ENCODE data around the gene EFNB2. TPM values are rescaled to one million over a fixed set of nuclear protein-coding genes. Genes with fewer than 3 reads are reported as not detected.

Gene EFNB2
- total RNA-seq, 2 experiments from 2014 or later, result 0.14 TPM; not detected in 1

DNA sequence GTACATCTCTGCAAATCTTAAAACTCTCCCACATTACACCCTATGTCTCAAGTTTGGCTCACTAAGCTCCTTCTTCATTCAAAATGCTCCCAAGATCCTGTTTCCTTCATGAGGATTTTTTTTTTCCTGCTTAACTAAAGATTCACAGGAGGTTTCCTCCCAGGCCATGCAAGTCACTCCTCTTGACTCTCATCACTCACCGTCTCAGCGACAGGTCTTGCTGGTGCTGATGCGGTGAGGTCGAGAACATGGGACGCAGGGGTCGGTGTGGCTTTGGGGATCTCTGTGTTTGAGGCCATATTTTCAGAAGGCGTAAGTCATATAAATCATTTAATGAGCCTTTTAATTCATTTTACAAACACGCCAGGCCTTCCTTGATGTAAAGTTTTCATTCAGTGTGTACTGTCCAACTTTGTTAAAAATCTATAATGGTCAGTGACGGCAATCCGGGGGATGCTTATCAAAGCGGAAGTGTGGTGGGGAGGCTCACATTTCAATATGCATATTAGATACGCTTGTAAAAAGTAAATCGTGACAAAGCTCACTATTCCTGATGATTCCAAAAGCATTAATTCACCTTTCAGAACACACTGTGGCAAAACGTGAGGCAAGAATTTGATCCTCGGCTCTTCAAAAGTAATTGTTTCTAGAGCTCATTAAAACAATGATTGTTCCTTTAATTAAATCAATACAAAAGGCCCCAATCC is 20.4 kb downstream of the EFNB2 start:
- Mint-ChIP-seq H3K27me3 (peaks cover 23% of the 10 kb centered on the region), H3K36me3 (no peaks in the 10 kb centered on the region), H3K4me3 (no peak overlapping the region), H3K4me1 (no peaks in the 10 kb centered on the region), H3K27ac (no peak overlapping the region), H3K9me3 (ENCODE audit: low read depth) (no peaks in the 10 kb centered on the region)
- DNase-seq (no peak), ATAC-seq (no peak)
- CTCF ChIA-PET, result no interaction called here

DNA sequence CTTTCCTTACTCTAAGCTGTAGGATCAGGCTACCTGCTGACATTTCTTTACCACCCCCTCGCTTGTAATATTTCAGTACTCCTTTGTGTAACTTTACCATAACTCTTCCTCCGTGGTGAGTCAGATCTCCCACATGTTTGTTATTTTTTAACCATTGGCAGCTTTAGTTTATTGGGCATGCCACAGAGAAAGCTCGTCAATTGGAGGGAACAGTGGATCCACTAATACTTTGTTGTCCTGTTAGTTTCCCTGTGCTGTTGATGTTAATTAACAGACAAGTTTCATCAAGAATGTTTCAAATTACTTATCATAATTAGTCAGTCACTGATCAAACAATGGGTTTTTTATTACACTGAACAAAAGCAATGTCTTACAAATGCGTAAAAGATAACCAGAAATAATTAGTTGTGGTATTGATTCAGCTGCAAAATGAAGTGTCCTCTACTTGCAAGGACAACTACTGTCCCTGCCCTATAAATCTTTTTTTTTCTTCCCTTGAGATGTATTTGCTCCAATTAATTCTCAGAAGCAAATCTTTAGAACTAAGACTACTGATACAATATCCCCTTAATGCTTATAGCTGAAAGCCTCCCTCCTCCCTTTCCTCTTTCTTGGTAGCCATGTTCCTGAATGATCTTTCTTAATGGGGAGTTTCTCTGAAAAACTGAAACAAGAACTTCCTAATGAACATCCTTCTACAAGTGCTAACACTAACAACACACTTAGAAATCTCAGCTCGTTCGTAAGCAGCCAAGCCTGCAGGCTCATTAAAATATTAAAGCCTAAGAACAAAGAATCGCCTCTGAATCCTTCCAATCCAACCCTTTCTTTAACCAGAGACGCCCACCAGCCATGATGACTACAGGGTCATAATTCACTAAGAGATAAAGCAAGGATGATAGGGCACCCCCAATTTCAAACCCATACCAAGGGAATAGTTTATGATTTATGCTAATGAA is 22.2 kb downstream of the EFNB2 start:
- CTCF ChIA-PET, result interaction anchor here (1.2 kb wide), 2 partner anchors 11 to 23 kb away, joined by 3 to 4 read pairs; no protein-coding TSS in a partner anchor
- Mint-ChIP-seq H3K4me1 (no peaks in the 10 kb centered on the region), H3K4me3 (no peak overlapping the region), H3K27me3 (peaks cover 26% of the 10 kb centered on the region), H3K36me3 (no peaks in the 10 kb centered on the region), H3K27ac (no peak overlapping the region), H3K9me3 (ENCODE audit: low read depth) (no peaks in the 10 kb centered on the region)
- ATAC-seq, result no peak
- no peak for DNase-seq

DNA sequence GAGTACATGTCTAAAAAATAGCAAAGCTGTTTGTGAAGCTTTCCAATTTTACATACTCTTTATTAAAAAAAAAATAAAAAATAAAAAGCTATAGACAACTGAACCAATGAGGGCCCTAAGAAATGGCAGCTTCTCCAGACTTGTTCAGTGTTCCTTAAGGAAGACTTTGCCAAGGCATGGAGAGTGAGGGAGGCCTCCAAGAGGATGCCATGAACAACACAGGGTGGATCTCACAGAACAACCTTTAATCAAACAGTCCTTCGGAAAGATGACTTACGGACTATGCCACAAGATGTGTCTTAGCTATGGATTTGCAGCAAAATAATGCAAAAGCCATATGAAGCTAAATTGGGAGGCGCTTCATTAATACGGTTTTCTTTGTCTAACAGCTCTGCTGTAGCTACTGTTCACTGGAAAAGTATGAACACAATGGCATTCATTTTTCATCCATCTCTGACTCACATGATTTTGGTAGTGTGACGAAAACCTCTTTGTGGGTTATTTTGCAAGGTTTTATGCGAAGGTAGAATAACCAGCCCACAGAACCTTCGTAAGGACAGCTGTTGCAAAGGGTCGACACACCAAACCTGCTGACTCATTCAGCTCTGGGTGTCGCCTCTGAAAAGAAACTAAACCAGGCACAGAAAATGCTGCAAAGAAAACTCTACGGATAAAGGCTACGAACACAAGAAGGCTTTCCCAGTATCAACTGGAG is 27.7 kb downstream of the EFNB2 start:
- peak overlapping the region; percentile 31 for H3K27ac Mint-ChIP-seq
- DNase-seq, result no peak
- CTCF ChIA-PET, result interaction anchor here (1.5 kb wide), 1 partner anchor 28 kb away, joined by 6 read pairs; the partner anchor contains the start of gene EFNB2
- H3K9me3 Mint-ChIP-seq (ENCODE audit: low read depth), result no peaks in the 10 kb centered on the region
- H3K27me3 Mint-ChIP-seq, result peaks cover 31% of the 10 kb centered on the region
- peaks cover 5% of the 10 kb centered on the region for H3K4me1 Mint-ChIP-seq
- ATAC-seq, result peak; percentile 30
- peak overlapping the region; percentile 36 for H3K4me3 Mint-ChIP-seq
- no peaks in the 10 kb centered on the region for H3K36me3 Mint-ChIP-seq

DNA sequence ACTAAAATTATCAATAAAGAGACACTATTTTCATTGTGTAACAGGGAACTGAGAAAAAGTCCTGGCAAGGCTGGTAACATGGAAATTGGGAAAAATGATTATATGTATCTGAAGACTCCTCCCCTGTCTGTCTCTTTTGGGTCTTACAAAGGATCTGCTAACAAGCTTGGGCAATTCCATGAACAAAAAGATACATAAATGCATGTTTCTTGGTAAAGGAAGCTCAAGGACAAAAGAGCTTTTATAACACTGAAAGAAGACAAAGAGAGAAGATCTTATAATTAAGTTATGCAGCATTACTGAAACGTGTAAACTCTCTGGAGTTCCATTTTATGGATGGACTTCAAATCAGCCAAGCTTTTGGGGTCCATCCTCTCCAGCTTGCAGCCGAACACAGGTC is 29.2 kb downstream of the EFNB2 start:
- no peak for ATAC-seq
- DNase-seq, result no peak
- no peak overlapping the region for H3K4me3 Mint-ChIP-seq
- CTCF ChIA-PET, result interaction anchor here (0.7 to 1.0 kb wide), 2 partner anchors 9 to 29 kb away, joined by 3 read pairs; partner anchors contain the start of gene EFNB2
- H3K27ac Mint-ChIP-seq, result no peak overlapping the region
- no peaks in the 10 kb centered on the region for H3K36me3 Mint-ChIP-seq
- H3K4me1 Mint-ChIP-seq, result peaks cover 5% of the 10 kb centered on the region
- peaks cover 34% of the 10 kb centered on the region for H3K27me3 Mint-ChIP-seq
- no peaks in the 10 kb centered on the region for H3K9me3 Mint-ChIP-seq (ENCODE audit: low read depth)

DNA sequence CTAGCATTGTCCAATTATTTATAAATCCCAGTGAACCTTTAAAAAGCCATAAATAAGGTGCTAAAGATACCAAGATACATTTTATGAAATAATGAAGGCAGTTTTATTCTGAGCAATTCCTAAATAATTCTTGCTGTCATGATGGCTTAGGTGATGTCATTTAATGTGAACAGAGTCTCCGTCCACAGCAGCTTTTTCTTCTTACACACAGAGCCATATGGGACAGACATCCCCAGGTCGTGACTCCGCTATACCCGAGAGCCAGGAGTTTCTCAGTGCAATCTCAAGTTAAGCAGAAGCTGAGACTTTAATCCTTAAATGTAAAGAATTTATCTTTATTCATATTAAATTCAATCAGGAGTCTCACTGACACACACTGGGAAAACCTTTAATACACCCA is 29.7 kb downstream of the EFNB2 start:
- Mint-ChIP-seq H3K27ac (no peak overlapping the region), H3K4me1 (peaks cover 5% of the 10 kb centered on the region), H3K36me3 (no peaks in the 10 kb centered on the region), H3K27me3 (peaks cover 36% of the 10 kb centered on the region), H3K9me3 (ENCODE audit: low read depth) (no peaks in the 10 kb centered on the region), H3K4me3 (no peak overlapping the region)
- CTCF ChIA-PET, result no interaction called here
- no peak for ATAC-seq
- no peak for DNase-seq

DNA sequence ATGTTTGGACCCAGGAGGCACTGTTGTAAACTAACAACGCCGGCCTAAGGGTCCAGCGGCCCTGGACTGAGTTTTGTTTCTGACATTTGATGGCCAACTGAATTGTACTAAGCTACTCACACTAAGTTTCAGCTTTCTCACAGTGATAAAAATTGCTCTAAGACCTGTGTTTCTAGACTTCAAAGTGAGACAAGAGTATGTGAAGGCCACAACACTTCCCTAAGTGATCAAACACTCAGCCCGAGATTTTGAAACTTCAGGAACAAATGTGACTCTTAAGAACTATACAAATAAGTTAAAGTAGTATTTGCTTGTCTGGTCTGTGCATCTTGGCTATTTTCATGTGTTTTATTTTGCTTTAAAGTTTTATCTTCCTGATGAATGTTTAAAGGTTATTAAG is 30.2 kb downstream of the EFNB2 start:
- no peak for DNase-seq
- Mint-ChIP-seq H3K27me3 (peaks cover 41% of the 10 kb centered on the region), H3K4me3 (no peak overlapping the region), H3K4me1 (peaks cover 6% of the 10 kb centered on the region), H3K27ac (no peak overlapping the region), H3K36me3 (no peaks in the 10 kb centered on the region), H3K9me3 (ENCODE audit: low read depth) (no peaks in the 10 kb centered on the region)
- ATAC-seq, result no peak
- CTCF ChIA-PET, result no interaction called here

DNA sequence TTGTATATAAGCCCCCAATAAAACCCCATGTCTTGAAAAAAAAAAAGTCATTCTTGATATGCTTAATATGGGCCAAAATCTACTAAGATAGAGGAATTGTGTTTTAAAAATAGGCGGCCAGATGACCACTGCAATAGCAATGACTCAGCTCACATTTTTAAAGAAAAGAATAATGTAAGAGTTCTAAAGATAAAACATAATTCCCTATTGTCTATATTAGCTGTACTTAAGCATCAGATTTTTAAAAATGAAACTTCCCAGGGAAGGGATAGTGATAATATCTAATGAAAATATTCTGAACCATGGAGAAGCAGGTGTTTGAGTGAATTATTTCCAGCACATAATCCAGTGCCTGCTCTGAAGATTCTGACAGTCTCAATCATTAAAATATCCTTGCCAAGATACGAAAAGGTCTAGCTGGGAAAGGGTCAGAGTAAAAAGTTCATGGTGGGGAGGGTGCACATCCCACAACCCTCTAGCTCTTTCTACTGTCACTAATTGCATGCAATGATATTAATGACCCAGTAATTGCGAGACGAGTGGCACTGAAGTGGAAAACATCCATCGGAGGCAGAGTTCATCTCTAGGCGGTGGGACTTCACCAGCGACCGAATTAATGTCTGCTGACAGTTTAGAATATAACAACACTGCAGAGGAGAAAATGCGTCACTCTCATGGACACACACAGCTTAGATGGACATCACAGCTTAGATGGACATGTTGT is 31.6 kb downstream of the EFNB2 start:
- Mint-ChIP-seq H3K9me3 (ENCODE audit: low read depth) (no peaks in the 10 kb centered on the region), H3K4me1 (peaks cover 12% of the 10 kb centered on the region), H3K36me3 (no peaks in the 10 kb centered on the region), H3K4me3 (no peak overlapping the region), H3K27me3 (peaks cover 50% of the 10 kb centered on the region), H3K27ac (no peak overlapping the region)
- DNase-seq (no peak), ATAC-seq (no peak)
- CTCF ChIA-PET, result no interaction called here

DNA sequence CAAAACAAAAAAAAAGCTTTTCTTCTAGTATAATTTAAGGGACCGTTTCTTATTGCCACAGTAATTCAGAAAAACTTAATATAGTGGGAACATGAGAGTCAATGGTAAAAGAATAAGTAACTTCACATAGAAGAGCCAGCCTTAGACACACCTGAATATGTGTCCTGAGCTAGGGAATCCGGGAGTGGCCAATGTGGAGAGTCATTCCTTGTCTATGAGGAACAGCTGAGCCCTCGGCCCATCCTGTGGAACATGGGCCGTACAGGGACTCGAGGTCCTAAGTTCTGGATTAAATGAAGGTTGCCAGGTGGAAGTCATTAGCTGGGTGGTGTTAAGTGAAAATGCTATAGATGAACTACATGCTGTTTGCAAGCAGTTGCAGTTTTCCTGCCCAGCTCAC is 32.2 kb downstream of the EFNB2 start:
- H3K4me3 Mint-ChIP-seq, result no peak overlapping the region
- H3K27me3 Mint-ChIP-seq, result peaks cover 56% of the 10 kb centered on the region
- no peak overlapping the region for H3K27ac Mint-ChIP-seq
- DNase-seq (no peak), ATAC-seq (no peak)
- H3K4me1 Mint-ChIP-seq, result peaks cover 12% of the 10 kb centered on the region
- no peaks in the 10 kb centered on the region for H3K9me3 Mint-ChIP-seq (ENCODE audit: low read depth)
- H3K36me3 Mint-ChIP-seq, result no peaks in the 10 kb centered on the region
- CTCF ChIA-PET, result no interaction called here

DNA sequence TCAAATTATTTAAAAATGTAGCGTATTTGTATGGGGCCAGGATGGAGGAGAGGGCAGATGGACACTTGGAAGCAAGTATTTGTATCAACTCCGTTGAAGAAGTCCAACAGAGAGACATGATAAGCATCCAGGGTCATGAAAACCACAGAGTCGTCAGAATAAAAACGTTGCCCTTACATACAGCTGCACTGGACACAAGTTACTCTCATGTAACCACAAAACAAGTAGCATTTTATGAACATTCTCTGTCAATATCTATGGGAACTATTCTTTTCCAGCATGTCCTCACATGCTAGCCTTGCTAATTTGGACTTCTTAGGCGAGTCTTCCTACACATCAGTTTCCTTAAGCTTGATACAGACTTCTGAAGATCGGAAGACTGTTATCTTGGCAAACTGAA is 35.0 kb downstream of the EFNB2 start:
- ATAC-seq, result no peak
- no peaks in the 10 kb centered on the region for H3K9me3 Mint-ChIP-seq (ENCODE audit: low read depth)
- DNase-seq, result no peak
- H3K4me1 Mint-ChIP-seq, result peaks cover 7% of the 10 kb centered on the region
- H3K27me3 Mint-ChIP-seq, result peaks cover 67% of the 10 kb centered on the region
- H3K4me3 Mint-ChIP-seq, result no peak overlapping the region
- CTCF ChIA-PET, result no interaction called here
- no peak overlapping the region for H3K27ac Mint-ChIP-seq
- no peaks in the 10 kb centered on the region for H3K36me3 Mint-ChIP-seq

DNA sequence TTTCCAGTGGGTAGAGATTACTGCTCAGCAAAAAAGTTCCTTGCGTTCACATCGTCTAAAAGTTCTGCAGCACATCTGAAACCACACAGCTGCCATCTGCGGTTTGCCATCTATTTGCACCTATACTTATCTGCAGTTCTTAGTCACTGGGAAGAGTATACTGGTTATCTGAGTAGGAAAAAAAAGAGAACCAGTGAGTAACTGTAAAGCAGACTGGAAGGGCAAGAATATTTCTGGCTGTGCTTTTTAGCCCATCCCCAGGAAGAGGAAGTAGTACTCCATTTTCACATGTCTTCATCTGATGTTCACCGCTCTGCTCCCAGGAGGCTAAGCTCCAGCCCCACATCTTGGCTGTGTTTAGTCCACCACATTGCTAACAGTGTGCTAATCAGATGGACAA is 35.6 kb downstream of the EFNB2 start:
- no peak for DNase-seq
- Mint-ChIP-seq H3K27ac (no peak overlapping the region), H3K4me1 (peaks cover 7% of the 10 kb centered on the region), H3K36me3 (no peaks in the 10 kb centered on the region), H3K9me3 (ENCODE audit: low read depth) (no peaks in the 10 kb centered on the region), H3K27me3 (peaks cover 66% of the 10 kb centered on the region), H3K4me3 (no peak overlapping the region)
- ATAC-seq, result no peak
- CTCF ChIA-PET, result no interaction called here

DNA sequence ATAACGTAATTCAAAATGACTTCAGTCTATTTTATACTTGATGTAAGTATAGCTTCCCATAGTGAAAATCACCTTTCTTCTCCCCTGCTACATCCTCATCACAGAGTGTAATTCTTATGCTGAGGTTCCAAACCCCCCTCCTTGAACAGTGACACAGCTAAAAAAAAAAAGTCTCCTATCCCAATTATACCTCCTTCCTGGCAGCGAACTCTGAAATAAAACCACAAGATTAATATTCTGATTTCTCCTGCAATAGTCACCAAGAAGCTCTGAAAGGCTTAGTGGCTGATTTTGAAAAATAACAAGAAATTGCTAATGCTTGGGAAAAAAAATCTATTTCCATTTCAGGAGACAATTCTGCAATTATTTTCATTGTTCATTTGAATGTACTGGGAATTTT is 36.3 kb downstream of the EFNB2 start:
- Mint-ChIP-seq H3K4me3 (no peak overlapping the region), H3K27me3 (peaks cover 69% of the 10 kb centered on the region), H3K4me1 (peaks cover 7% of the 10 kb centered on the region), H3K27ac (no peak overlapping the region), H3K9me3 (ENCODE audit: low read depth) (no peaks in the 10 kb centered on the region), H3K36me3 (no peaks in the 10 kb centered on the region)
- CTCF ChIA-PET, result interaction anchor here (0.9 to 1.2 kb wide), 2 partner anchors 37 to 42 kb away, joined by 3 read pairs; partner anchors contain the start of gene EFNB2
- DNase-seq, result no peak
- ATAC-seq, result no peak

DNA sequence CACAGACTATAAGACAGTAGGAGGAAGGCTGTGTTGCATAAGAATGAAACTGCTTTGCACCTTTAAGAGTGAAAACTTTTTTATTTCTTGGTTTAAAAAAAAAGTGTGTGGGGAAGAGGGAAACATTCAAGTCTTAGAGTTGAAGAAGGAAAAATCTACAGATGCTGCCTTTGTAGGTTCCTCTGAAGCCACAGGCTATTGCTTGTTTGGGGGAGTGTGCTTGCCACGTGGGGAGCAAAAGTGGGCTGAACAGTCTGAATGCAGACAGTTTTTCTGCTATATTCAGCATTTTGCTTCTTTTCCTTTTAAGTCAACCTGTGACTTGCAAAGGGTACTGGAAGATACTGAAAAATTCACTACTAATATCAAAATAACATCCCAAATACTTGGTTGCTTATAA is 36.9 kb downstream of the EFNB2 start:
- DNase-seq (no peak), ATAC-seq (no peak)
- H3K36me3 Mint-ChIP-seq, result no peaks in the 10 kb centered on the region
- H3K27ac Mint-ChIP-seq, result no peak overlapping the region
- no peak overlapping the region for H3K4me3 Mint-ChIP-seq
- peaks cover 73% of the 10 kb centered on the region for H3K27me3 Mint-ChIP-seq
- H3K9me3 Mint-ChIP-seq (ENCODE audit: low read depth), result no peaks in the 10 kb centered on the region
- H3K4me1 Mint-ChIP-seq, result peaks cover 11% of the 10 kb centered on the region
- CTCF ChIA-PET, result interaction anchor here (0.9 to 1.2 kb wide), 2 partner anchors 37 to 43 kb away, joined by 3 read pairs; partner anchors contain the start of gene EFNB2

DNA sequence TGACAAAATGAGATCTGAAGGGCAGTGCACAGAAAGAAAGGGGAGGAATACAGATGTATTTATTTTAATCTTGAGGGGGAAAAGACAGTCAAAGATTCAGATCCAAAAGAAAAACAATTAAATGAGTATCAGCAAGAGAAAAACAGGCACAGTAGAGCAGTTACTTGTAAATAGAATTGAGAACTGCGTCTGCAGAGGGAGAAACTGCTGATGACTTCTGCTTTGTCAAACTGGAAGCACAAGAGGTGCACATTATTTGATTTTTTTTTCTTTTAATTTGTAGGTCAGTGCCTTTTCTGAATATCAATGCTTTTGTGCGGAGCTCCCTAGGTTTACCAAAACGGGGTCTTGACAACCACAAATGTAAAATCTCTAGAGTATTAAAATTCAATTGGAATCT is 37.3 kb downstream of the EFNB2 start:
- Mint-ChIP-seq H3K27me3 (peaks cover 72% of the 10 kb centered on the region), H3K9me3 (ENCODE audit: low read depth) (no peaks in the 10 kb centered on the region)
- CTCF ChIA-PET, result no interaction called here

More for the DNA sequence above, 37.3 kb downstream of the EFNB2 start:
- DNase-seq (no peak), ATAC-seq (no peak)
- H3K36me3 Mint-ChIP-seq, result no peaks in the 10 kb centered on the region
- no peak overlapping the region for H3K27ac Mint-ChIP-seq
- no peak overlapping the region for H3K4me3 Mint-ChIP-seq
- H3K4me1 Mint-ChIP-seq, result peaks cover 15% of the 10 kb centered on the region
